NCI-H128 (cell line): ENCODE results near the gene SPEG.

Experiments used
- DNase-seq: peaks from one replicate; lab custom pipeline; 2025; ENCODE audit not compliant: unreplicated experiment; lab: John Stamatoyannopoulos, UW

Gene SPEG

GRCh38 chr2:219509780-219510511 lies 75.3 kb downstream of the SPEG start:
- DNase-seq = no peak

GRCh38 chr2:219510512-219511135 lies 76.0 kb downstream of the SPEG start:
- no peak for DNase-seq

GRCh38 chr2:219511547-219512325 lies 77.1 kb downstream of the SPEG start:
- no peak for DNase-seq

GRCh38 chr2:219512524-219513216 lies 78.0 kb downstream of the SPEG start:
- no peak for DNase-seq

- DNase-seq = no peak
Measured at GRCh38 chr2:219513787-219514186, 79.1 kb downstream of the SPEG start.

- DNase-seq = no peak
Measured at GRCh38 chr2:219514196-219514761, 79.6 kb downstream of the SPEG start, which contains the start of gene ASIC4. ASIC4 (plus strand) TSS chr2:219514482; CDS start chr2:219514725, 243 bp downstream.

GRCh38 chr2:219514836-219515235 lies 80.2 kb downstream of the SPEG start:
- DNase-seq = no peak

GRCh38 chr2:219515874-219516629 lies 81.4 kb downstream of the SPEG start:
- no peak for DNase-seq

GRCh38 chr2:219516888-219517287 lies 82.2 kb downstream of the SPEG start:
- no peak for DNase-seq

- no peak for DNase-seq
Measured at GRCh38 chr2:219517954-219518778, 83.5 kb downstream of the SPEG start.

- no peak for DNase-seq
Measured at GRCh38 chr2:219519526-219519916, 84.9 kb downstream of the SPEG start.

- no peak for DNase-seq
Measured at GRCh38 chr2:219520079-219520478, 85.4 kb downstream of the SPEG start.

- DNase-seq = no peak
Measured at GRCh38 chr2:219521066-219521880, 86.6 kb downstream of the SPEG start.

- DNase-seq = no peak
Measured at GRCh38 chr2:219522111-219523030, 87.7 kb downstream of the SPEG start.

- DNase-seq = no peak
Measured at GRCh38 chr2:219523031-219523671, 88.5 kb downstream of the SPEG start.

- no peak for DNase-seq
Measured at GRCh38 chr2:219524817-219525216, 90.2 kb downstream of the SPEG start.
